GM21576 (cell line): ENCODE results near the gene CCDC80.
A peak's percentile ranks its signal among the peaks of the same experiment; 100 is the strongest.

Experiments used
- ATAC-seq: cut with Tn5 transposase; IDR thresholded peaks from one replicate; pipeline ENCODE4 v1.9.1; 2021; ENCODE audit warnings: mild to moderate bottlenecking, moderate library complexity; ENCODE audit not compliant: unreplicated experiment

The CCDC80 gene

GRCh38 chr3:112633757-112634156 lies 7.2 kb downstream of the CCDC80 start:
- no peak for ATAC-seq

- no peak for ATAC-seq
Observed at GRCh38 chr3:112633191-112633590, 7.8 kb downstream of the CCDC80 start.

GRCh38 chr3:112632596-112632995 lies 8.3 kb downstream of the CCDC80 start:
- no peak for ATAC-seq

GRCh38 chr3:112631257-112631656 lies 9.7 kb downstream of the CCDC80 start:
- ATAC-seq = no peak

- no peak for ATAC-seq
Observed at GRCh38 chr3:112629425-112629824, 11.5 kb downstream of the CCDC80 start.

GRCh38 chr3:112627919-112628466 lies 12.9 kb downstream of the CCDC80 start:
- no peak for ATAC-seq

GRCh38 chr3:112627419-112627818 lies 13.5 kb downstream of the CCDC80 start:
- ATAC-seq = no peak

- ATAC-seq = no peak
Observed at GRCh38 chr3:112623717-112624116, 17.2 kb downstream of the CCDC80 start.

GRCh38 chr3:112623213-112623612 lies 17.7 kb downstream of the CCDC80 start:
- no peak for ATAC-seq

GRCh38 chr3:112619295-112619694 lies 21.6 kb downstream of the CCDC80 start:
- peak; percentile 75 for ATAC-seq

GRCh38 chr3:112617285-112617684 lies 23.7 kb downstream of the CCDC80 start:
- no peak for ATAC-seq

- ATAC-seq = no peak
Observed at GRCh38 chr3:112615989-112616731, 24.8 kb downstream of the CCDC80 start.

- ATAC-seq = no peak
Observed at GRCh38 chr3:112611752-112612515, 29.0 kb downstream of the CCDC80 start.

GRCh38 chr3:112610121-112610520 lies 30.8 kb downstream of the CCDC80 start:
- no peak for ATAC-seq

- no peak for ATAC-seq
Observed at GRCh38 chr3:112607863-112608262, 33.1 kb downstream of the CCDC80 start.

GRCh38 chr3:112606098-112606497 lies 34.8 kb downstream of the CCDC80 start:
- ATAC-seq = no peak

GRCh38 chr3:112605285-112605684 lies 35.7 kb downstream of the CCDC80 start:
- no peak for ATAC-seq

GRCh38 chr3:112604536-112604935 lies 36.4 kb downstream of the CCDC80 start:
- ATAC-seq = no peak

GRCh38 chr3:112602217-112602838 lies 38.6 kb downstream of the CCDC80 start:
- ATAC-seq = peak; percentile 81

GRCh38 chr3:112598731-112599130 lies 42.2 kb downstream of the CCDC80 start:
- no peak for ATAC-seq

- ATAC-seq = no peak
Observed at GRCh38 chr3:112597945-112598344, 43.0 kb downstream of the CCDC80 start.

GRCh38 chr3:112594856-112595255 lies 46.1 kb downstream of the CCDC80 start:
- ATAC-seq = no peak
